IMR-90 (cell line): ENCODE measurements around the gene CRIM1. TPM values are rescaled to one million over a fixed set of nuclear protein-coding genes. Genes with fewer than 3 reads are reported as not detected.
A peak's percentile ranks its signal among the peaks of the same experiment; 100 is the strongest.

Experiments
- ATAC-seq: fragments of 200-7000 bp; cut with Tn5 transposase; 2 replicates; pipeline ENCODE4 v1.9.1; 2020; ENCODE audit warnings: low read depth, mild to moderate bottlenecking, moderate library complexity
- BruUV-seq: library from RNA; stranded (reverse); fragments of 400-500 nt; replicated peaks from 2 replicates; lab custom pipeline; 2021; lab: Mats Ljungman, UMichigan
- CTCF ChIA-PET: fragments of 300-600 bp; formaldehyde crosslinking; extraction: SDS; loops from one replicate; lab custom pipeline; 2021; ENCODE audit warnings: antibody characterized with exemption; lab: Yijun Ruan, JAX
- POLR2A ChIA-PET: fragments of 300-600 bp; sonication (Branson Sonifier 250); formaldehyde crosslinking; loops from one replicate; lab custom pipeline; 2022; ENCODE audit warnings: antibody characterized with exemption; ENCODE audit not compliant: unreplicated experiment; lab: Charles Lee
- DNase-seq: peaks from one replicate; pipeline ENCODE4 v3.0.0; 2013
- H2AFZ ChIP-seq: replicated peaks from 2 replicates; pipeline ENCODE3; 2013; ENCODE audit warnings: low read length, mild to moderate bottlenecking; ENCODE audit not compliant: poor library complexity
- H2AK5ac ChIP-seq: 2 replicates; pipeline ENCODE4 v1.6.1; 2013; ENCODE audit warnings: low read depth, low read length, inconsistent platforms
- H2AK9ac ChIP-seq: replicated peaks from 2 replicates; pipeline ENCODE3; 2013; ENCODE audit warnings: mild to moderate bottlenecking, low read depth, low read length, moderate library complexity; ENCODE audit not compliant: poor library complexity
- H2BK120ac ChIP-seq: 2 replicates; pipeline ENCODE4 v1.6.1; 2013; ENCODE audit warnings: low read depth, low read length, inconsistent platforms
- H2BK15ac ChIP-seq: 3 replicates; pipeline ENCODE4 v1.6.1; 2013; ENCODE audit warnings: low read depth, low read length, inconsistent platforms
- H2BK20ac ChIP-seq: 2 replicates; pipeline ENCODE4 v1.6.1; 2013; ENCODE audit warnings: low read depth, mild to moderate bottlenecking, inconsistent platforms, low read length, moderate library complexity
- H2BK5ac ChIP-seq: 2 replicates; pipeline ENCODE4 v1.6.1; 2013; ENCODE audit warnings: mild to moderate bottlenecking, low read depth, low read length, inconsistent platforms; ENCODE audit not compliant: poor library complexity, severe bottlenecking
- H3K14ac ChIP-seq: replicated peaks from 2 replicates; pipeline ENCODE4 v1.6.1; 2013; ENCODE audit warnings: low read depth, low read length, inconsistent platforms
- H3K18ac ChIP-seq: 2 replicates; pipeline ENCODE4 v1.6.1; 2013; ENCODE audit warnings: low read depth, low read length, control low read depth
- H3K23ac ChIP-seq: 2 replicates; pipeline ENCODE4 v1.6.1; 2013; ENCODE audit warnings: low read depth, low read length, inconsistent platforms
- H3K27ac ChIP-seq: 2 replicates; pipeline ENCODE4 v1.5.1; 2013; ENCODE audit warnings: mild to moderate bottlenecking, control low read depth, low read length; ENCODE audit not compliant: insufficient read depth
- H3K27me3 ChIP-seq: 2 replicates; pipeline ENCODE4 v1.6.1; 2013; ENCODE audit warnings: low read length; ENCODE audit not compliant: control insufficient read depth, insufficient read depth
- H3K36me3 ChIP-seq: 2 replicates; pipeline ENCODE4 v1.6.1; 2013; ENCODE audit warnings: low read length, mixed read lengths; ENCODE audit not compliant: control insufficient read depth, insufficient read depth
- H3K4ac ChIP-seq: 2 replicates; pipeline ENCODE4 v1.6.1; 2013; ENCODE audit warnings: low read depth, low read length, inconsistent platforms
- H3K4me1 ChIP-seq: 2 replicates; pipeline ENCODE4 v1.6.1; 2013; ENCODE audit warnings: low read length, mixed read lengths; ENCODE audit not compliant: control insufficient read depth, insufficient read depth
- H3K4me2 ChIP-seq: 2 replicates; pipeline ENCODE4 v1.6.1; 2013; ENCODE audit warnings: low read depth, mild to moderate bottlenecking, control low read depth, low read length, moderate library complexity
- H3K4me3 ChIP-seq: 2 replicates; pipeline ENCODE4 v1.5.1; 2013; ENCODE audit warnings: low read depth, mild to moderate bottlenecking, control low read depth, low read length, moderate library complexity; ENCODE audit not compliant: insufficient read depth
- H3K56ac ChIP-seq: 2 replicates; pipeline ENCODE4 v1.6.1; 2013; ENCODE audit warnings: low read length, inconsistent platforms; ENCODE audit not compliant: insufficient read depth; ENCODE audit errors: extremely low read depth
- H3K79me1 ChIP-seq, 2 experiments: 2 replicates each; pipeline ENCODE4 v1.6.1; 2013; ENCODE audit warnings: low read length in 2 of 2, inconsistent platforms in 1 of 2, low read depth in 1 of 2
- H3K9ac ChIP-seq: 2 replicates; pipeline ENCODE4 v1.6.1; 2013; ENCODE audit warnings: low read depth, low read length, control low read depth
- H3K9me1 ChIP-seq: 2 replicates; pipeline ENCODE4 v1.6.1; 2013; ENCODE audit warnings: low read length, inconsistent platforms; ENCODE audit not compliant: insufficient read depth
- H3K9me3 ChIP-seq: 2 replicates; pipeline ENCODE4 v1.6.1; 2013; ENCODE audit warnings: low read length; ENCODE audit not compliant: control insufficient read depth, insufficient read depth
- H4K20me1 ChIP-seq: 2 replicates; pipeline ENCODE4 v1.6.1; 2013; ENCODE audit warnings: low read length, inconsistent platforms; ENCODE audit not compliant: insufficient read depth
- H4K5ac ChIP-seq: 2 replicates; pipeline ENCODE4 v1.6.1; 2013; ENCODE audit warnings: mild to moderate bottlenecking, low read depth, low read length, control low read depth
- H4K8ac ChIP-seq, 2 experiments: 2 replicates each; pipeline ENCODE4 v1.6.1; 2013; ENCODE audit warnings: low read depth in 2 of 2, low read length in 2 of 2, control low read depth in 1 of 2, inconsistent platforms in 1 of 2
- H4K91ac ChIP-seq: 2 replicates; pipeline ENCODE4 v1.6.1; 2013; ENCODE audit warnings: low read depth, low read length, inconsistent platforms; ENCODE audit not compliant: insufficient read depth
- CTCF ChIP-seq: conservative IDR thresholded peaks from 2 replicates; pipeline ENCODE4 v1.5.1; 2012; ENCODE audit warnings: mild to moderate bottlenecking, low read depth, low read length, improper control_type of control experiment
- MAFK ChIP-seq: IDR thresholded peaks from 2 replicates; pipeline ENCODE4 v1.6.1; 2012; ENCODE audit warnings: low read depth, low read length, improper control_type of control experiment
- WGBS, 2 experiments: methylation state at CpG; one replicate each; pipeline versions ENCODE4 v1.1.5 to v1.1.7; 2013; ENCODE audit warnings: missing lambda C conversion rate in 2 of 2; ENCODE audit not compliant: insufficient read length in 1 of 2; ENCODE audit errors: extremely low coverage in 2 of 2; 5-methylcytosine and 5-hydroxymethylcytosine counted together
- dilution Hi-C: fragments of 300-500 bp; cut with HindIII; formaldehyde crosslinking; loops from one replicate; pipeline ENCODE4 v1.14.3; 2018; ENCODE audit warnings: low sequenced_read_pairs; ENCODE audit not compliant: unreplicated experiment
- in situ Hi-C: fragments of 300-500 bp; cut with MboI; formaldehyde crosslinking; loops from 3 replicates; pipeline ENCODE4 v1.14.3; 2019; ENCODE audit warnings: low sequenced_read_pairs, inconsistent platforms, mixed read lengths
- intact Hi-C: fragments of 100-400 bp; cut with micrococcal nuclease; formaldehyde crosslinking; loops from 2 replicates; pipeline ENCODE4 v1.10.0; 2022
- polyA plus RNA-seq, 3 experiments: library from polyadenylated mRNA; depleted of rRNA; stranded (reverse); fragments of >200 nt; gene quantifications; 2 replicates each; pipeline ENCODE4 v1.2.3, GENCODE V29; 2012; ENCODE audit warnings: low replicate concordance in 1 of 3
- total RNA-seq: library from RNA; depleted of rRNA; stranded (reverse); fragments of >200 nt; gene quantifications from 2 replicates; pipeline ENCODE4 v1.2.3, GENCODE V29; 2012

Gene CRIM1
- total and polyA plus RNA-seq, 2 of the 4 experiments (the other 2 are of a cell fraction): 285 to 490 TPM

GRCh38 chr2:36468463-36469105, 113.0 kb downstream of the CRIM1 start:
- in situ Hi-C loops: no loop called here
- H3K14ac ChIP-seq: peak overlapping the region; percentile 84
- H2BK20ac ChIP-seq: peak overlapping the region; percentile 90; the same call in 1 of the 2 replicates
- peak overlapping the region; percentile 79 for H3K27ac ChIP-seq
- peaks cover 48% of the 10 kb centered on the region for H3K36me3 ChIP-seq
- peak overlapping the region; percentile 83 for H3K4ac ChIP-seq
- peak overlapping the region; percentile 92; the same call in 2 of the 3 replicates for H2BK15ac ChIP-seq
- H3K79me1 ChIP-seq: peaks cover 56 to 73% of the 10 kb centered on the region in 2 experiments
- peak overlapping the region; percentile 94 for H2AK5ac ChIP-seq
- peak; percentile 94 for DNase-seq
- H3K56ac ChIP-seq: no peak overlapping the region
- no peaks in the 10 kb centered on the region for H3K27me3 ChIP-seq
- H3K4me2 ChIP-seq: peak overlapping the region; percentile 58
- peaks cover 7% of the 10 kb centered on the region for H3K9me3 ChIP-seq
- peaks cover 16% of the 10 kb centered on the region for H3K4me1 ChIP-seq
- no peak overlapping the region for H2AK9ac ChIP-seq
- no TSS peak for BruUV-seq
- H4K20me1 ChIP-seq: peaks cover 9% of the 10 kb centered on the region; the same call in 1 of the 2 replicates
- H4K8ac ChIP-seq: peak overlapping the region; percentile 82 to 84
- TF ChIP-seq MAFK: no peak
- TF ChIP-seq CTCF: 0 out of 2 replicates have a peak, but pooled peaks have one; percentile 1
- H4K91ac ChIP-seq: peak overlapping the region; percentile 88
- peak overlapping the region; percentile 86 for H3K18ac ChIP-seq
- H2AFZ ChIP-seq: peak overlapping the region; percentile 64
- H3K9ac ChIP-seq: no peak overlapping the region
- ChIA-PET CTCF (interaction anchor here (1.0 kb wide), 1 partner anchor 24 kb away, joined by 3 read pairs; no protein-coding TSS in a partner anchor), POLR2A (no interaction called here)
- peak overlapping the region; percentile 93 for H2BK120ac ChIP-seq
- peaks cover 20% of the 10 kb centered on the region for H3K9me1 ChIP-seq
- ATAC-seq: peak; percentile 72
- WGBS, 2 experiments: no CpG with 5 or more reads among the region's 10 CpGs
- H3K4me3 ChIP-seq: no peak overlapping the region
- H3K23ac ChIP-seq: peak overlapping the region; percentile 77; the same call in 1 of the 2 replicates
- dilution Hi-C loops: no loop called here
- intact Hi-C loops: no loop called here
- peak overlapping the region; percentile 69 for H4K5ac ChIP-seq
- H2BK5ac ChIP-seq: peak overlapping the region; percentile 81
